GM23248 (cell line): ENCODE results near the gene PTPRN2.

Experiments
- EZH2 ChIP-seq: fragments of 200-600 bp; sonication (generic); IDR thresholded peaks from 2 replicates; pipeline ENCODE4 v1.6.1; 2018; ENCODE audit warnings: antibody characterized with exemption, mild to moderate bottlenecking; ENCODE audit not compliant: insufficient read depth, poor library complexity, severe bottlenecking
- EZH2phosphoT487 ChIP-seq: fragments of 200-600 bp; sonication (generic); IDR thresholded peaks from 2 replicates; pipeline ENCODE4 v1.6.1; 2018; ENCODE audit warnings: antibody characterized with exemption, moderate library complexity, mild to moderate bottlenecking, low read depth; ENCODE audit not compliant: insufficient read depth

- TF ChIP-seq EZH2 (no peak), EZH2phosphoT487 (no peak)
Measured at GRCh38 chr7:158255156-158255555, 332.5 kb downstream of the PTPRN2 start.
